HFFc6 (cell line): ENCODE results near the gene RNF225. TPM values are rescaled to one million over a fixed set of nuclear protein-coding genes. Genes with fewer than 3 reads are reported as not detected.

Experiments
- DNase-seq: peaks from one replicate; pipeline ENCODE4 v3.0.0-alpha.2; 2018
- H3K27ac Mint-ChIP-seq: 2 replicates; pipeline ENCODE4 v1.8.0; 2020; ENCODE audit warnings: mild to moderate bottlenecking, mixed read lengths
- H3K27me3 Mint-ChIP-seq: 2 replicates; pipeline ENCODE4 v1.8.0; 2021; ENCODE audit warnings: mild to moderate bottlenecking, moderate library complexity, mixed read lengths; ENCODE audit not compliant: insufficient read depth
- H3K36me3 Mint-ChIP-seq: 2 replicates; pipeline ENCODE4 v1.8.0; 2021; ENCODE audit warnings: low read depth, mixed read lengths
- H3K4me1 Mint-ChIP-seq: 2 replicates; pipeline ENCODE4 v1.8.0; 2020; ENCODE audit warnings: low read depth, mixed read lengths
- H3K4me3 Mint-ChIP-seq: 2 replicates; pipeline ENCODE4 v1.8.0; 2020; ENCODE audit warnings: mild to moderate bottlenecking, moderate library complexity, mixed read lengths
- H3K9me3 Mint-ChIP-seq: 2 replicates; pipeline ENCODE4 v1.8.0; 2020; ENCODE audit warnings: mild to moderate bottlenecking, mixed read lengths
- CTCF ChIP-seq: fragments of 200-600 bp; sonication (generic); IDR thresholded peaks from 2 replicates; pipeline ENCODE4 v1.5.0; 2021; ENCODE audit warnings: antibody characterized with exemption, mild to moderate bottlenecking
- total RNA-seq, 6 experiments: library from RNA; stranded (reverse); fragmentation: NEBNext Ultra II Directional; extraction: Animal tissue kit (Norgen Biotek cat#: 25700); gene quantifications; 2 replicates in 1 of 6; 3 replicates in 5 of 6; pipeline ENCODE4 v1.2.3, GENCODE V29; 2021

Gene RNF225
- total RNA-seq, 6 experiments from 2014 or later = 0.26 to 0.39 TPM; not detected in 4

- peaks cover 5% of the 10 kb centered on the region for H3K4me1 Mint-ChIP-seq
- H3K27me3 Mint-ChIP-seq = peaks cover 2% of the 10 kb centered on the region
- no peaks in the 10 kb centered on the region; the same call in 1 of the 2 replicates for H3K36me3 Mint-ChIP-seq
- no peak for DNase-seq
- peaks cover 4% of the 10 kb centered on the region; the same call in 1 of the 2 replicates for H3K9me3 Mint-ChIP-seq
- no peak for TF ChIP-seq CTCF
- no peak overlapping the region for H3K27ac Mint-ChIP-seq
- H3K4me3 Mint-ChIP-seq = no peak overlapping the region
These were observed 28.6 kb upstream of the RNF225 start for GRCh38 chr19:58366585-58367430.

- H3K4me1 Mint-ChIP-seq = no peaks in the 10 kb centered on the region
- DNase-seq = no peak
- no peak overlapping the region for H3K27ac Mint-ChIP-seq
- H3K27me3 Mint-ChIP-seq = no peaks in the 10 kb centered on the region; the same call in 1 of the 2 replicates
- TF ChIP-seq CTCF = no peak
- H3K9me3 Mint-ChIP-seq = peaks cover 4% of the 10 kb centered on the region; the same call in 1 of the 2 replicates
- H3K4me3 Mint-ChIP-seq = no peak overlapping the region
- H3K36me3 Mint-ChIP-seq = no peaks in the 10 kb centered on the region
These were observed 27.6 kb upstream of the RNF225 start for GRCh38 chr19:58367698-58368454.

GRCh38 chr19:58368561-58369360 lies 26.7 kb upstream of the RNF225 start:
- no peaks in the 10 kb centered on the region; the same call in 1 of the 2 replicates for H3K27me3 Mint-ChIP-seq
- no peaks in the 10 kb centered on the region for H3K36me3 Mint-ChIP-seq
- H3K27ac Mint-ChIP-seq = no peak overlapping the region
- H3K9me3 Mint-ChIP-seq = peaks cover 4% of the 10 kb centered on the region; the same call in 1 of the 2 replicates
- DNase-seq = no peak
- no peaks in the 10 kb centered on the region for H3K4me1 Mint-ChIP-seq
- TF ChIP-seq CTCF = no peak
- no peak overlapping the region for H3K4me3 Mint-ChIP-seq

- H3K4me1 Mint-ChIP-seq = no peaks in the 10 kb centered on the region
- H3K9me3 Mint-ChIP-seq = no peaks in the 10 kb centered on the region
- DNase-seq = no peak
- no peak overlapping the region for H3K27ac Mint-ChIP-seq
- H3K36me3 Mint-ChIP-seq = no peaks in the 10 kb centered on the region
- H3K4me3 Mint-ChIP-seq = no peak overlapping the region
- peak; percentile 63 for TF ChIP-seq CTCF
- peaks cover 1% of the 10 kb centered on the region; the same call in 1 of the 2 replicates for H3K27me3 Mint-ChIP-seq
These were observed 22.9 kb upstream of the RNF225 start for GRCh38 chr19:58372311-58373133.
